Brain microvascular endothelial cell (primary cell): Measurements from ENCODE around the gene ARVCF.

Experiments
- DNase-seq: peaks from one replicate; pipeline ENCODE4 v3.0.0-alpha.2; 2020
- H3K27ac ChIP-seq: fragments of 250-450 bp; sonication (Bioruptor Pico); 2 replicates; pipeline ENCODE4 v1.5.1; 2020; ENCODE audit warnings: mild to moderate bottlenecking, moderate library complexity
- H3K27me3 ChIP-seq: fragments of 250-450 bp; sonication (Bioruptor Pico); replicated peaks from 2 replicates; pipeline ENCODE4 v1.5.1; 2020; ENCODE audit warnings: mild to moderate bottlenecking
- H3K36me3 ChIP-seq: fragments of 250-450 bp; sonication (Bioruptor Pico); replicated peaks from 2 replicates; pipeline ENCODE4 v1.5.1; 2020; ENCODE audit warnings: mild to moderate bottlenecking
- H3K4me3 ChIP-seq: 2 replicates; pipeline ENCODE4 v1.5.1; 2011; ENCODE audit warnings: low read depth, mild to moderate bottlenecking, control low read depth, low read length, moderate library complexity
- in situ Hi-C: cut with HindIII; loops from 2 replicates; pipeline ENCODE4 v1.10.0; 2017; ENCODE audit warnings: low sequenced_read_pairs, low pct_ligation_motif_present
- TF ChIP-seq, protein P1 (sequence below): IDR thresholded peaks from 2 replicates; pipeline ENCODE4 v1.5.1; 2011; ENCODE audit warnings: low read depth, mild to moderate bottlenecking, moderate library complexity, low read length, control low read depth, inconsistent platforms; ENCODE audit errors: missing control alignments

The ARVCF gene

DNA sequence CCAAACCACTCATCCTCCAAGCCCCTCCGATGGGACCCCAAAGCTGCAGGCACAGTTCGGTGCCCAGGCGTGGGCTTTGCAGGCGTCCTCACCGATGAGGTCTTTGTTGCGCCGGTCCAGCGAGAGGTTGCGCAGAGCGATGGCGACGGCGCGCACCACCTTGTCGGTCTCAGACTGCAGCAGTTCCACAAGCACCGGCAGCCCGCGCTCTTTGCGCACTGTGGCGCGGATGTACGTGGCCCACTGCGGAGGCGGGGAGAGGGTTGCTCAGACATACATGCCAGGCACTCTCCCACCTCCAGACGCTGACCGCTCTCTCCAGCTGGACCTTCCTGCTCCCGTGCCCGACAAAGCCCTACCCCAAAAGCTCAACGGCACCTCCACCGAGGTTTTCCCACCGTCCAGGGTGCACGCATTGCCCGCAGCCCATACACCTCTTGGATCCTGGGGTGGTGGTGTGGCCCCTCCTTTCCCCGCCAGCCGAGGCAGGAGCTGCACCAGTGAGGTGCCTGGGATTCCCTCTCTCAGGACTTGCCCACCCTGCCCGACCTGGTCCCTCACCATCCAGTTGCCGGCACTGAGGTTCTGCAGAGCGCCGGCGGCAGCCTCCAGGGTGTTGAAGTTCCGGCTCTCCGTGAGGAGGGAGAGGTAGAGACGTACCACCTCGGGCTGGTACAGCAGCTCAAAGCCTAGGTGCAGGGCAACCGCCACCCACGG, 42.9 kb downstream of the ARVCF start:
- H3K27ac ChIP-seq: no peak overlapping the region
- DNase-seq: no peak
- in situ Hi-C loops: no loop called here
- TF ChIP-seq, protein P1, sequence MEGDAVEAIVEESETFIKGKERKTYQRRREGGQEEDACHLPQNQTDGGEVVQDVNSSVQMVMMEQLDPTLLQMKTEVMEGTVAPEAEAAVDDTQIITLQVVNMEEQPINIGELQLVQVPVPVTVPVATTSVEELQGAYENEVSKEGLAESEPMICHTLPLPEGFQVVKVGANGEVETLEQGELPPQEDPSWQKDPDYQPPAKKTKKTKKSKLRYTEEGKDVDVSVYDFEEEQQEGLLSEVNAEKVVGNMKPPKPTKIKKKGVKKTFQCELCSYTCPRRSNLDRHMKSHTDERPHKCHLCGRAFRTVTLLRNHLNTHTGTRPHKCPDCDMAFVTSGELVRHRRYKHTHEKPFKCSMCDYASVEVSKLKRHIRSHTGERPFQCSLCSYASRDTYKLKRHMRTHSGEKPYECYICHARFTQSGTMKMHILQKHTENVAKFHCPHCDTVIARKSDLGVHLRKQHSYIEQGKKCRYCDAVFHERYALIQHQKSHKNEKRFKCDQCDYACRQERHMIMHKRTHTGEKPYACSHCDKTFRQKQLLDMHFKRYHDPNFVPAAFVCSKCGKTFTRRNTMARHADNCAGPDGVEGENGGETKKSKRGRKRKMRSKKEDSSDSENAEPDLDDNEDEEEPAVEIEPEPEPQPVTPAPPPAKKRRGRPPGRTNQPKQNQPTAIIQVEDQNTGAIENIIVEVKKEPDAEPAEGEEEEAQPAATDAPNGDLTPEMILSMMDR: no peak
- H3K36me3 ChIP-seq: peaks cover 4% of the 10 kb centered on the region
- H3K4me3 ChIP-seq: no peak overlapping the region
- no peaks in the 10 kb centered on the region for H3K27me3 ChIP-seq

DNA sequence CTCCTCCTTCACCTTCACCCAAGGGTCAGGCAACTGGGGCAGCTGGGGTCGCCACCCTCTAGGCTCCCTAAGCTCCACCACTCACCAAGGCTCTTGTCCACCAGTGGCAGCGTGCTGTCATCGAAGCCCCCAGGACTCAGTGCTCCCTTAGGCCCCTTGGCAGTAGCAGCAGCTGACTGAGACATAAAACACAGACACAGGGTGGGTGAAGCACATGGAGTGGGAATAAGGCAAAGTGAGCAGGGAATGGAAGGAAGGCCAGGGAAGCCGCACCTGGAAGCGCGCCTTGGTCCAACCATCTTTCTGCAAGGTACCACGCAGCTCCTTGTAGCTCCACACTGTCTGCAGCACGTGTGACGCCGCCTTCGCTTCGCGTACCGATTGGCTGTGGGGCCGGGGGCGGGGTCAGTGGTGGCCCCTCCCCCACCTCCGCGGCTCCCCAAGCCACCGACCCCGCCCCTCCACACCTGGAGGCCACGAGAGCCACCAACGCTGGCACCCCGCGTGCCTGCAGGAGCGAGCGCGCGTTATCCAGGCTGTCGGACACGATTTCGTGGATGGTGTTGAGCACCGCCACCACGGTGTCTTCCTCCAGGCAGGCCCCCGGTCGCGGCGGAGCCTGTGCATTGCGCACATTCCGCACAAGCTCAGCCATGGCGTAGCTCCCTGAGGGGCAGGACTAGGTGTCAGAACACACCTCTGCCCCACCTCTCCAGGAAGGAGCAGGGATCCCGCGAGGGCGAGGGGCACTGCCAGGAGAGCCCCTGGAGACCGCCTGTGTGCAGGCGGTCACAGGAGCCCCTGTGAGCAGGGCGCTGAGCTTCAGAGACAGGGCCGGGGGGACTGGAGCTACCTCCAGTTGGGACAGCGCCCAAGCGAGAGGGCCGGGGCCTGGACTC, 43.7 kb downstream of the ARVCF start:
- H3K36me3 ChIP-seq: peaks cover 11% of the 10 kb centered on the region
- H3K4me3 ChIP-seq: no peak overlapping the region
- in situ Hi-C loops: no loop called here
- no peaks in the 10 kb centered on the region for H3K27me3 ChIP-seq
- H3K27ac ChIP-seq: no peak overlapping the region
- DNase-seq: no peak
- TF ChIP-seq, protein P1: no peak

- Histone ChIP-seq H3K4me3 (no peak overlapping the region), H3K27me3 (no peaks in the 10 kb centered on the region), H3K27ac (no peak overlapping the region), H3K36me3 (peaks cover 18% of the 10 kb centered on the region)
- TF ChIP-seq, protein P1: no peak
- no peak for DNase-seq
- in situ Hi-C loops: no loop called here
Measured at GRCh38 chr22:19972251-19972650, 44.4 kb downstream of the ARVCF start.

DNA sequence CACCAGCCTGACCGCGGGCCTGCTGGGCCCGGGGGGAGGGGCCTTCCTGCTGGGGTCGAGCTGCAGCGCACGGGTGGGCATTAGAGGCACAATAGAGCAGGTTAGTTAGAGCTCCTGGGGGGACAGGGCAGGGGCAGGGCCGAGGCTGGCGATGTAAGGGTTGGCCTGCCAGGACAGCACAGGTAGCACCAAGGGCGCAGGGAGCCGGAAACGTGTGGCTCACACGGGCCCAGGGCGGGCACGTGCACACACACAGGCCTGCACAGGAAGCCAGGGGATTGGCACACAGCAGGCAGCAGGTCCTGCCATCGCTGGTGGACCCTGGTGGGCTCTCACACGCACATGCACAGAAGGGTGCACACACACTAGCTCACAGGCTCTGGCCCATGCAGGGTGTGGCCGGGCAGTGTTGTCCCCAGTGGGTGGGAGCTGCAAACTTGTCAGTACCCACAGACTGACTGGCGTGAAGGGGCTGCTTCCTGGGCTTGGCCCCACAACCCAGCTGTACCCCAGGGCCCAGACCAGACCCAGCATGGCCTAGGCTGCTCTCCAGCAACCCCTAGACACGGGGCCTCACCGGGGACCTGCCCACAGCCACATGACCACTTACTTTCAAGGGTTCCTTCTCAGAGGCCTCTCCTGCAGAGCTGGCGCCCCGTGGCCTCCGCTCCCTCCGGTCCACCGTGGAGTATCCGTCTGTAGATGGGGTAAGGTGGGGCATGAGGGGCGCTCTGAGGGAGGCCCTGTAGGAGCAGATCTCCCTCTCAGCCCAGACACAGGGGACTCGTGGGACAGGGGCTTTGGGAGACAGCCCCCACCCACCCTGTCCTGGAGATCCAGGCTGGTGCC, 45.1 kb downstream of the ARVCF start:
- TF ChIP-seq, protein P1: no peak
- DNase-seq: no peak
- in situ Hi-C loops: no loop called here

DNA sequence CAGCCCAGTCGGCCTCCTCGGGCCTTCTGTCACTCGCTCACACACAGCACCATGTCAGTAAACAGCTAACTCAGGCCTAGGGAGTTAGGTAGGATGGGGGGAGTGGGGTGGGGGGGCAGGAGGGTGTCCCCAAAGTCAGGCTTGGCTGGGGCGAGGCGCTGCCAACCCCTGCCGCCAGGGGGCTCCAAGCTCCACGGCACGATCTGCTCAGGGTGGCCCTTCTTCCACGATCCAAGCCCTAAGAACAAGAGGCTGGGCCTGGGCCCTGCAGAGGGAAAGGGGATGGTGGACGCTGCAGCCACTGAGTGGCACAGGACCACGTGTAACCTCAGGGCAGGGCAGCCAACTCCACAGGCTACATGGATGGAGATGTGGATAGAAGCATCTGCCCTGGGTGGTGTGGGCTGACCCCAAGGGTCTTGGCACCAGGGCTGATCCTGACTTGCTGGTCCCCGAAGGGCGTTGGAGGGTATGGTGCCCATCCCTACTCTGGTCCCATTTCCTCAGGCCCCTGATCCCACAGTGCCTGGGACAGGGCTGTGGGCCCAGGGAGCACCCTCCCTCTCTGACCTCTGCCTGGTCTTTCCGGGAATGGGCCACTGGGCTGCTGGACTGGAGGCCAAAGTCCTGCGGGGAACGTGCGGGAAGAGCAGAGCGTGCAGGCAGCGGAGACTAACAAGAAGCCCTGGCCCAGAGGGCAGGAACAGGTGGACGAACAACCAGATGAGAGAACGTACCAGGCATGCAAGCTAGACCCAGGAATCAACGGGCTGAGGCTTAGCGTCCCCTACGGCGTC, 45.9 kb downstream of the ARVCF start:
- in situ Hi-C loops: no loop called here
- Histone ChIP-seq H3K27me3 (no peaks in the 10 kb centered on the region), H3K27ac (no peak overlapping the region), H3K4me3 (no peak overlapping the region), H3K36me3 (peaks cover 23% of the 10 kb centered on the region)
- TF ChIP-seq, protein P1: peak; percentile 94
- DNase-seq: peak; percentile 30

More for the DNA sequence above, 45.1 kb downstream of the ARVCF start:
- Histone ChIP-seq H3K4me3 (no peak overlapping the region), H3K36me3 (peaks cover 23% of the 10 kb centered on the region), H3K27ac (no peak overlapping the region), H3K27me3 (no peaks in the 10 kb centered on the region)
